Activated T-helper 9 cell treated with anti-CD3 and anti-CD28 coated beads, Interleukin-2, amount 50 U/mL, for 16 hours (primary cell): ENCODE results near the gene DHX34.
"Not testable (repeated sequence)": the region's sequence is repeated elsewhere in the genome, so short reads cannot be mapped to it uniquely, and the experiment has no call there.

Source experiments
- DNase-seq: peaks from one replicate; pipeline ENCODE4 v3.0.0-alpha.2; 2020; ENCODE audit warnings: low read depth

Gene DHX34

DNA sequence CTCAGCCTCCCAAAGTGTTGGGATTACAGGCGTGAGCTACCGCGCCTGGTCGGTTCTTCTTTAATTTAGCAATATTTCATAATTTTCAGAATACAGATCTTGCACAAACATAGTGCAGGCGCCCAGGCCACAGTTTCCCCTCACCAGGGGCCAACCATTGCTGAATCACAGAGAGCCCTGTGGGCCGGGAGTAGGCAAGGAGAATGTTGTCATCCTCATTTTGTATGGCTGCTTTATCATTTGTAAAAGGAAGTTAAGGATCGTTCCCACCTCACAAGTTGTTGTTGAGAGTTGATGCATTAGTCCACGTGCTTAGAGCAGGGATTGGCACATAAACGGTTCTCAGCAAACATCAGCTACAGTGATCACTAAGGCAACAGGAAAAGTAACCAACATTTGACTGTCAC, 40.0 kb downstream of the DHX34 start:
- no peak for DNase-seq

- no peak for DNase-seq
Observed at GRCh38 chr19:47390533-47391488, 41.7 kb downstream of the DHX34 start.

DNA sequence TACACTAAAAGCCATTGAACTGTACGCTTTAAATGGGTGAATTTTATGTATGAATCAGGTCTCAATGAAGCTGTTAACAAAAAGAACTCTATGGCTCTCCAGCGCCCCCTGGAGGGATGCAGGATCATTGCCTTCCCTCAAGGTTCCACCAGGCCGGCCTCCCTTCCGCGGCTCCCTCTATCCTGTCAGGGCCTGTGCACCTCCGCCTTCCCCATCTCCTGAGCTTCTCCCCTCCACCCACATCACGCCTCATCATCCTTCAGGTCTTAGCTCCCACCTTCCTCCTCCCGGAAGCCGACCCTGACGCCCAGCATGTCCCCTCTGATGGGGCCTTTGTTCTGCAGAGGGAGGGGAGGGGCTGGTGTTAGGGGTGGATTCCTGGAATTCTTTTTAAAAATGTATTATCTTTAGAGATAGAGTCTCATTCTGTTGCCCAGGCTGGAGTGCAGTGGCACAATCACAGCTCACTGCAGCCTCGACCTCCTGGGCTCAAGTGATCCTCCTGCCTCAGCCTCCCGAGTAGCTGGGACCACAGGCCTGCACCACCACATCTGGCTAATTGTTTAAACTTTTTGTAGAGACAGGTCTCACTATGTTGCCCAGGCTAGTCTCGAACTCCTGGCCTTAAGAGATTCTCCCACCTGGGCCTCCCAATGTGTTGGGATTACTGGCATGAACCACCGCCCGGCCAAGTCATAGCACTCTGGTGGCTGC, 42.6 kb downstream of the DHX34 start:
- peak; percentile 63 for DNase-seq

GRCh38 chr19:47398707-47399597, 49.8 kb downstream of the DHX34 start:
- DNase-seq: no peak

DNA sequence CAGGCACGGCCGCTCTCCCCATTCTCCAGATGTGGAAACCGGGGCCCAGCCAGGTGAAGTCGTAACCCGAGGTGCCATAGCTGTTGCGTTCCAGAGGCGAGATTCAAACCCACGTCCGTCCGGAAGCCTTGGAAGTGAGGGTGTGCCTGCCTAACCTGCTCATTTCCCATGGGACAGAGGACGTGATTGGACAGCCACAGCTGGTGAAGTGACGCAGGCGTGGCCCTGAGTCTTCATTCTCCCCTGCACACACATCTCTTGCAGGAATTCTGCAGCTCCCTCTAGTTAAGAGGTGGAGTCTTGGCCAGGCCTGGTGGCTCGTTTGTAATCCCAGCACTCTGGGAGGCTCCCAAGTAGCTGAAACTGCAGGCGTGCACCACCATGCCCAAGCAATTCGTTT, 53.4 kb downstream of the DHX34 start:
- no peak for DNase-seq

DNA sequence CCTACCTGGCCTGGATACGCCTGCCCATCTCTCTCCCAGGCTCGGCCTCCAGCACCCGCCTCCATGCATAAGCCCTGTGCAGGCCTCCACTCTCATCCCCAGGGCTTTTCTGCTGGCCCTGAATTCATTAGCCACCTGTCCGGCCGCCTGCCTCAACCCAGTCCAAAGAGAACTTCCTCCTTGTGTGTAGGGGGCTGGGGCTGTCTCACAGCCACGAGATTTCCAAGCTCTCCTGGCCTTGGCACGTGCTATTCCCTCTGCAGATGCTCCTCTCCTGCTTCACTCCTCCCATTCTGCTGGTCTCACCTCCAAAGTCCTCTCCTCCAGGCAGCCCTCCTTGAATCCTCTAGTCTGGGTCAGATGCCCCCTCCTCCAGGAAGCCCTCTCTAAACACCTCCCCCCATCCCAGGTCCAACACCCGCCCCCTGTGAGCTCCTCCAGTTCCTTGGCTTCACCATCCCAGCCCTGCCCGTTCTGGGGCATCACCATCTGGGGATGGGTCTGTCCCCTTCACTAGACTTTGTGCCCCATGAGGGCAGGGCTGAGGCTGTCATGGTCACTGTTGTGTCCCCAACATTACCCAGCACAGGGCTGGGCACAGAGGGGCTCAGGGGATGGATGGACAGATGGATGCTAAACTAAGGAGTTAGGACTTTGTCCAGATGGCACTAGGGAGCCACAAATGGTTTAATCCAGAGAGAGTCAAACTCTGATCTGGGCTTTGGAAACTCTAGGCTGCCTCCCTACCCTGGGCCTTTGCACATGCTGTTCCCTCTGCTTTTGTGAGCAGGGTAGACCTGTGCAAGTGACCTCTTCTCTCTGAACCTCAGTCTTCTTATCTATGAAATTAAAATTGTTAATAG, 55.5 kb downstream of the DHX34 start:
- DNase-seq: no peak

DNA sequence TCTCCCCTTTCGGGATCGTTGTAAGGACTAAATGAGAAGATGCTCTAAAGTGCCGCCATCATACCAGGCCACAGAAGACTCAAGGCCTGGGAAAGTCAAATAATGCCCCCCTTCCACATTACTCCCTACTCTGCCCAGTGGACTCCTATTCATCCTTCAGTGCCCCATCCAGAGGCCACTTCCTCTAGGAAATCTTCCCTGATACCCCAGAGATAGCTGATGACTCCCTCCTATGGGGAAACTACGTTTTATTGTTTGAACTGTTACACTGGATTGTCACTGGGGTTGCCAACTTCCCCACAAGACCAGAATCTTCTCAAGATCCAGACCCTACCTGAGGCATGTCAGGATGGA, 56.1 kb downstream of the DHX34 start:
- DNase-seq: no peak

- DNase-seq: no peak
Observed at GRCh38 chr19:47405854-47406417, 56.8 kb downstream of the DHX34 start.

DNA sequence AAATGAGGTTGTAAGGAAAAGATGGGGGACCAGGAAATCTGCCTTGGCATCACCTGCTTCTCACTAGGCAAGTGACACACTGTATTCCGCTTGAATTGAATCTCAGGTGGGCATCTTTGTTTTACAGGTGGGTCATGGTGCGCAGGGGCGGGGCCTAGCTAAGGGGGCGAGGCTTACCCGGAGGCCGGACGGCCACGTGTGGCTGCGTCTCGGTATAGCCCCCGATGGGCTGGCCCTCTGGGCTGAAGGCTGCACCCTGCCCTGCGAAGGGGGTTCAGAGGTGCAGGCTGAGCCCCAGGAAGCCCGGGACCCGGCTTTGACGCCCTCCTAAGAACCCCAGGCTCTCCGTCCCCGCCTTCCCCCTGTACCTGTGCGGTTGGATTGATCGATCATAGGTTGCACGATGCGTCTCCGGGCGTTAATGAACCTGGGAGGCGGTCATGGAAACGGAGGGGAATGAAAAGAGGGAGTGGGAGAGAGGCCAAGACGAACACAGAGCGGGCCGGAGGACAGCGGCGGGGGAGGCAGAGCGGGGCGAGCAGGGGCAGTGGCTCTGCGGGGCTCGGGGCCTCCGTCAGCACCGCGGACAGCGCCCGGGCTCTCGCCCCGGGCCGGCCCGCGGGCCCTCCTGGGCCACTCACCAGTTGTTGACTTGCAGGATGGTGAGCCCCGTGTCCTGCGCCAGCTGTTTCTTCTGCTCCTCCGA, 57.7 kb downstream of the DHX34 start:
- no peak for DNase-seq

DNA sequence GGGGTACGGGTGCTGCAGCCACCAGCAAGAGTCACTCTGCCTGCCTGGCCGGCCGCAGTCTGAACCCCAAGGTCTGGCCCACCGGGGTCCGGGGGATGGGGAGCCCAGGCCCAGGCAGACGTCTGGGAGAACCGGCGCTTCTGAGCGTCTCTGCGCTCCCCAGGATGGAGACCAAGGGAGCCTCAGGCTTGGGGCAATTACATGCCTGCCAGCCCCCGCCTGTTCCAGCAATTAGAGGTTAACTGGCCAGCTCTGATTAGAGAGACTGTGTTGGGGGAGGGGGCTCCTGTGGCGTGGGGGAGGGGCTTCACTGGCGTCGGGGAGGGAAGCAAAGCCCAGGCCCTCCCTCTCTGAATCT, 58.3 kb downstream of the DHX34 start:
- DNase-seq: no peak

- no peak for DNase-seq
Observed at GRCh38 chr19:47408156-47408938, 59.2 kb downstream of the DHX34 start.

GRCh38 chr19:47411101-47411500, 62.0 kb downstream of the DHX34 start:
- DNase-seq: no peak

DNA sequence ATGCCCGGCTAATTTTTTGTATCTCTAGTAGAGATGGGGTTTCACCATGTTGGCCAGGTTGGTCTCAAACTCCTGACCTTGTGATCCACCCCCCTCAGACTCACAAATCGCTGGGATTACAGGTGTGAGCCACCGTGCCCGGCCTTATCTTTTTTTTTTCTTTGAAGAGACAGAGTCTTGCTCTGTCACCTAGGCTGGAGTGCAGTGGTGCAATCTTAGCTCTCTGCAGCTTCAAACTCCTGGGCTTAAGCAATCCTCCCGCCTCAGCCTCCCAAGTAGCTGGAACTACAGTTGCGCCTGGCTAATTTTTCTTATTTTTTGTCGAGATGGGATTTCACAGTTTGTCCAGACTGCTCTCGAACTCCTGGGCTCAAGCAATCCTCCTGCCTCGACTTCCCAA, 62.6 kb downstream of the DHX34 start:
- DNase-seq: not testable (repeated sequence)

- DNase-seq: no peak
Observed at GRCh38 chr19:47413941-47414340, 64.8 kb downstream of the DHX34 start.

- no peak for DNase-seq
Observed at GRCh38 chr19:47414469-47414868, 65.4 kb downstream of the DHX34 start.

- no peak for DNase-seq
Observed at GRCh38 chr19:47415953-47416642, 67.0 kb downstream of the DHX34 start.

DNA sequence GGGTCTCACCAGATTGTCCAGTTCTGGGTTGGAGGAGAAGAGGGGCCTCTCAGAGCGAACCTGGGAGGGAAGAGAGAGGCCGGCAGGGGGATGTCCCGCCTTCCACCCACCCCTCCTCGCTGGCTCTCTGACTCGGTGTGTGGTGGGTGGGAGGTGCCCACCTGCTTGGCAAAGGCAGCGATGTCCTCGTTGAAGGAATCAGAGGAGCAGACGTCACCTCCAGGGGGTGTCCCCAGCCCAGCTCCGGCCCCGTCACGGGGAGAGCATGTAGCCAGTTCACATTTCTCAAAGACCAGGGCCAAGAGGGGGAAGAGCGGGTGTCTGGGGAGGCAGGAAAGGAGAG, 67.5 kb downstream of the DHX34 start:
- no peak for DNase-seq

DNA sequence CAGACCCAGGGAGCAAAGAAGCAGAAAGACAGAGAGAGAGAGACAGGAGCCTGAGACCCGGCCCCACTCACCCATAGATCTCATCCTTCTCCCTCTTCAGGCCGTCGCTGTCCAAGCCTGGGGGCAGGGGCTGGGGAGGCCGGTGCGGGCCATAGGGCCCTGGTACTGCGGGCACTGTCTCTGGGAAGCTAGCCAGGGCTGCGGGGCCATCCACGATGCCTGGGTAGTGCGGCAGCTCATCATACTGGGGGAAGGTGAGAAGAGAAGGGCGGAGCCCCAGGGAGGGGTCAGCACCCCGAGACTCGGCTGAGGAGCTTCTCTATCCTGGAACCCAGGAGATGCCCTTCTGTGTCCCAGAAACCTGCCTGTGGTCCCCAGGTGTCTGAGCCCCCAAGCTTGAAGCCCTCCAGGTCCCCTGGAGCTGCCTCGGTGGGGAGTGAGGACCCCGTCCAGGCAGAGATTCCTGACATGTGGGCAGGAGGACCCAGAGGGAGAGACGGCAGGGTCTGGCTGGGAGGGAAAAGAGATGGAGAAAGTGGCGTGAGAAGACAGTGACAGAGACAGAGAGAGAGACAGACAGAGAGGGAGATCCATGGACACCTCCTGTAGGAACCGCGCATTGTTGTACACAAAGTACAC, 68.1 kb downstream of the DHX34 start:
- no peak for DNase-seq
